WI38 (cell line): ENCODE data around the gene TFRC.

Experiments
- H3K4me3 ChIP-seq: 2 replicates; pipeline ENCODE4 v1.5.1; 2011; ENCODE audit warnings: low read depth, mild to moderate bottlenecking, control low read depth, low read length
- TF ChIP-seq, protein P1 (sequence below): IDR thresholded peaks from 2 replicates; pipeline ENCODE4 v1.5.1; 2012; ENCODE audit warnings: low read depth, mild to moderate bottlenecking, control low read depth, low read length

TFRC gene

DNA sequence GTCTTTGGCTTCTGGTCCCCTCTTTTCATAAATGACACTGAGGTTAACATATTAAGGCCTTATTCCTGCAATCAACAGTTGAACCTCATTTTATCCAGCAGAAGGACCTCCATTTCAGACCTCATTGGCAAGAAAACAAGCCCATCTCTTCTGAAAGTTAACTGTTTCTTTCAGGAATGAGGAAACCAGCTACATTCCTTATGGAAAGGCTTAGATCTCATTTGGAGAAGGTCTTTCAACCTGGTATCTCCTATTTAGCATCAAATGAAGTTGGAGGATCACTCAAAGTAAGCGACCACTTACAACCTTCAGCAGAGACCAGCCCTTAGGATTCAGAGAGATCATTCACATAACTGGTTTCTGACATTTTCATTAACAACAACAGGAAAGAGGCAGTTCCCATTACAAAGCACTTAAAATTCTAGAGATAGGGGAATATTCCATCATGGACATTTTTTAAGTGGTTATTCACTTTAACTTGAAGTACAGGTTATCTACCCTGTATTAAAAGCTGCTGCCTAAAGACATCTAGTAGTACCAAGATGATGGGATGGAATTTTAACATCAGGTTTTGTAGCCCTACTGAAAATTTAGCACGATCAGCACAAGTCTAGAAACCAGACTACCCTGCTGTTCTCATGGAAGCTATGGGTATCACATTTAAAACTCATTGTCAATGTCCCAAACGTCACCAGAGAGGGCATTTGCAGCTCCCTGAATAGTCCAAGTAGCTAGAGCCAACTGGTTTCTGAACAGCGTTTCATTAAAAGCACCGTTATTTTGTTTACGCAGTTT lies 30.4 kb downstream of the TFRC start:
- H3K4me3 ChIP-seq, result no peak overlapping the region
- TF ChIP-seq, protein P1, sequence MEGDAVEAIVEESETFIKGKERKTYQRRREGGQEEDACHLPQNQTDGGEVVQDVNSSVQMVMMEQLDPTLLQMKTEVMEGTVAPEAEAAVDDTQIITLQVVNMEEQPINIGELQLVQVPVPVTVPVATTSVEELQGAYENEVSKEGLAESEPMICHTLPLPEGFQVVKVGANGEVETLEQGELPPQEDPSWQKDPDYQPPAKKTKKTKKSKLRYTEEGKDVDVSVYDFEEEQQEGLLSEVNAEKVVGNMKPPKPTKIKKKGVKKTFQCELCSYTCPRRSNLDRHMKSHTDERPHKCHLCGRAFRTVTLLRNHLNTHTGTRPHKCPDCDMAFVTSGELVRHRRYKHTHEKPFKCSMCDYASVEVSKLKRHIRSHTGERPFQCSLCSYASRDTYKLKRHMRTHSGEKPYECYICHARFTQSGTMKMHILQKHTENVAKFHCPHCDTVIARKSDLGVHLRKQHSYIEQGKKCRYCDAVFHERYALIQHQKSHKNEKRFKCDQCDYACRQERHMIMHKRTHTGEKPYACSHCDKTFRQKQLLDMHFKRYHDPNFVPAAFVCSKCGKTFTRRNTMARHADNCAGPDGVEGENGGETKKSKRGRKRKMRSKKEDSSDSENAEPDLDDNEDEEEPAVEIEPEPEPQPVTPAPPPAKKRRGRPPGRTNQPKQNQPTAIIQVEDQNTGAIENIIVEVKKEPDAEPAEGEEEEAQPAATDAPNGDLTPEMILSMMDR, result no peak

DNA sequence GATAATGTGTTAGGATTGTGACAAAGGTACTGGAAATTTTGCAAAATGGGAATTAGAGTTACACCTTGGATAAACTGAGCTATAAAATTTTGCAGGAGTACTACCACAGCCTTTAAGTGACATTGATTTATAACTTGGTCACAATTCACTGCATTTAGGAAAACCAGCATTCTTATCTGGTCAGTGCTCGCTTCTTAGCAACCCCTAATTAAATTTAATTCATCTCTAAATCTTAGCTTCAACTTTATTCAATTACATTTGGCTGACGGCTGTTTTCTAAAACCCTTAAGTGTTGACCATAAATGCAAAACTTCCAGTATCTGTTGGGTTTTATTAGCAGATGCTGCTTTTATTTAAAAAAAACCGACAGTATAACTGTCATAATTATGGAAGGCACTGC lies 31.3 kb downstream of the TFRC start:
- TF ChIP-seq, protein P1, result no peak
- no peak overlapping the region for H3K4me3 ChIP-seq

DNA sequence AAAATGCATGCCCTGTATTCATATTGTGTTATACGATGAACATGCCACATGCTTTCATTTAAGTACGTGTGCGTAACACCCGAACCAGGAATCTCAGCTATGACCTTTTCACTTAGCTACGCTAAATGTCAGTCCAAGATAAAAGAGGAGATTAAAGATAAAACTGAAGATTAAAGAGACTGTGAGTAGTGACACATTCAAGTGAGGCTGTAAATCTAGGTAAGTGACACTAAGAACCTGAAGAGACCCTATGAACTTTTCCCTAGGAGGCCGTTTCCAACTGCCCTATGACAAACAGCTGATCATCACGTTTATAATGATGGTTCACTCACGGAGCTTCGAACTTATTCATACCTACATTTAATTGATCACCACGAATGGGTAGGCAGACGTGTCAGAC lies 32.2 kb downstream of the TFRC start:
- TF ChIP-seq, protein P1, result no peak

DNA sequence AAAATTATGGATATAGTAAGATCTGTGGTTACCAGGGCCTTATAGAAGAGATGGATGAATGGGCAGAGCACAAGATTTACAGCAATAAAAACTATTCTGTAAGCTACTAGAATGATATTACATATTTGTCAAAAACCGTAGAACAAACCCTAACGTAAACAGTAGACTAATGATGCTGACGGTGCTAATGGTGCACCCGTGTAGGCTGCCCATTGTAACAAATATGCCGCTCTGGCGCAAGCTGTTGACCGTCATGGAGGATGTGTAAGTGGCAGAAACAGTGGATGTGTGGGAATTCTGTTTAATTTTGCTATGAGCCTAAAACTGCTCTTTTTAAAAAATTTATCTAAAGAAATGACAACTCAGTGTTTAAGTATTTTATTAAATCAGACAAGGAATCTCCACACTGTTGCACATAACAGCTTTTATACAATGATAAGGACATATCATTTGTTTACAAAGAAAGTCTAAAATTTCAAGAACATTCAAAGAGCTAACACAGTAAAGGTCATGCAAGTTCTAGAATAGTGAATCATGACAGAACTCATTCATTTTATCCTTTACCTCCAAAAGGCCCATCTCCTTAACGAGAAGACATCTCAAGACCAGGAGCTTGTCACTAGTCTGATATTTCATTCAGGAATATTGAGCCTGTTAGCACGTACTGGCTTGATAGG lies 32.8 kb downstream of the TFRC start:
- TF ChIP-seq, protein P1, result no peak

More for the DNA sequence above, 32.2 kb downstream of the TFRC start:
- no peak overlapping the region for H3K4me3 ChIP-seq

GRCh38 chr3:196047391-196048030 lies 34.4 kb downstream of the TFRC start:
- TF ChIP-seq, protein P1, result no peak

More for the DNA sequence above, 32.8 kb downstream of the TFRC start:
- no peak overlapping the region for H3K4me3 ChIP-seq

DNA sequence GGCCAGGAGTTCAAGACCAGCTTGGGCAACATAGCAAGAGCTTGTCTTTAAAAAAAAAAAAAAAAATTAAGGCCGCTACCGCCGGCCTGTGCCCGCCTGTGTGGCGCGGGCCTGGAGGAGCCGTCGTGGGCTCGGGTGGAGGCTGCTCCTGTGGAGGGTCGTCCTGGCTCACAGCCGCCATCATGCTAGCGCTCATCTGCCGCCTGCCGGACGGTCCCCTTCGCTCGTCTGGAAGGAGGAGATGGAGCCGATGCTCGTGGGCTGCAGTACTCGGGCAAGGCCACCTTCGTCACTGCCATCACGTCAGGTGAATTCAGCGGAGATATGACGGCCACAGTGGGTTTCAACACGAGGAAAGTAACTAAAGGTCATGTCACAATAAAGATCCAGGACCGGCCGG lies 37.4 kb downstream of the TFRC start:
- no peak overlapping the region for H3K4me3 ChIP-seq
- TF ChIP-seq, protein P1, result no peak

More at GRCh38 chr3:196047391-196048030, 34.4 kb downstream of the TFRC start:
- no peak overlapping the region for H3K4me3 ChIP-seq

DNA sequence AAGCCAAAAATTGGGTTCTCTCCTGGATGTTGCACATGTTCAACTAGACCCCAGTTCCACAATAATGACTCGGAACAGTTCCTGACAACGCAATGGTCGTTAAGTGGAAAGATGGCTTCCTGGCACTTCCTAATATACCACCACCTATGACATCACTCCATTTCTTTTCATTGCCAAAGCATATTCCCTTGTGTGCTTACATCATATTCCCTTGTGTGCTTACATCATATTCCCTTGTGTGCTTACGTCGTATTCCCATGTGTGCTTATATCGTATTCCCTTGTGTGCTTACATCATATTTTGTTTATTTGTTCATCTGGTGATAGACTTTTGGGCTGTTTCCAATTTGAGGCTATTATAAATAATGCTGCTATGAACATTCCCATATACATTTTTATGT lies 39.2 kb downstream of the TFRC start:
- H3K4me3 ChIP-seq, result no peak overlapping the region
- TF ChIP-seq, protein P1, result no peak
